H9 (cell line): ENCODE data around the gene KRT27. TPM values are rescaled to one million over a fixed set of nuclear protein-coding genes. Genes with fewer than 3 reads are reported as not detected.

Source experiments
- DNase-seq: peaks from one replicate; pipeline ENCODE4 v3.0.0-alpha.2; 2017
- H2AFZ ChIP-seq: one replicate; pipeline ENCODE4 v1.6.1; 2013; ENCODE audit warnings: mild to moderate bottlenecking, low read length, control low read depth, moderate library complexity
- H2AK5ac ChIP-seq: 2 replicates; pipeline ENCODE4 v1.6.1; 2013; ENCODE audit warnings: low read length, control low read depth, mixed read lengths; ENCODE audit not compliant: insufficient read length
- H2BK120ac ChIP-seq: one replicate; pipeline ENCODE4 v1.6.1; 2013; ENCODE audit warnings: low read depth, mild to moderate bottlenecking, low read length, control low read depth, inconsistent platforms; ENCODE audit not compliant: poor library complexity, severe bottlenecking
- H2BK12ac ChIP-seq: 2 replicates; pipeline ENCODE4 v1.6.1; 2013; ENCODE audit warnings: low read length, control low read depth, mixed read lengths, low read depth; ENCODE audit not compliant: insufficient read length
- H2BK15ac ChIP-seq: 2 replicates; pipeline ENCODE4 v1.6.1; 2013; ENCODE audit warnings: low read depth, low read length, control low read depth
- H2BK20ac ChIP-seq: one replicate; pipeline ENCODE4 v1.6.1; 2013; ENCODE audit warnings: low read depth, mild to moderate bottlenecking, low read length, control low read depth, inconsistent platforms; ENCODE audit not compliant: poor library complexity, severe bottlenecking
- H2BK5ac ChIP-seq: 2 replicates; pipeline ENCODE4 v1.6.1; 2013; ENCODE audit warnings: low read length, control low read depth, mixed read lengths; ENCODE audit not compliant: insufficient read length
- H3K14ac ChIP-seq: 2 replicates; pipeline ENCODE4 v1.6.1; 2013; ENCODE audit warnings: low read length, control low read depth; ENCODE audit not compliant: insufficient read depth
- H3K18ac ChIP-seq: 2 replicates; pipeline ENCODE4 v1.6.1; 2013; ENCODE audit warnings: low read depth, mild to moderate bottlenecking, mixed read lengths, low read length, control low read depth; ENCODE audit not compliant: insufficient read length
- H3K23ac ChIP-seq: 2 replicates; pipeline ENCODE4 v1.6.1; 2013; ENCODE audit warnings: low read length, control low read depth, mixed read lengths, low read depth; ENCODE audit not compliant: insufficient read length
- H3K23me2 ChIP-seq: 2 replicates; pipeline ENCODE4 v1.6.1; 2013; ENCODE audit warnings: low read depth, mild to moderate bottlenecking, mixed read lengths, low read length, control low read depth; ENCODE audit not compliant: insufficient read length, poor library complexity, severe bottlenecking
- H3K27ac ChIP-seq: 2 replicates; pipeline ENCODE4 v1.5.1; 2013; ENCODE audit warnings: low read length, control low read depth, mixed read lengths, low read depth; ENCODE audit not compliant: insufficient read length
- H3K27me3 ChIP-seq: 2 replicates; pipeline ENCODE4 v1.6.1; 2013; ENCODE audit warnings: low read length, control low read depth, inconsistent platforms; ENCODE audit not compliant: insufficient read depth
- H3K4ac ChIP-seq: 2 replicates; pipeline ENCODE4 v1.6.1; 2013; ENCODE audit warnings: low read depth, mild to moderate bottlenecking, control low read depth, inconsistent platforms, low read length, moderate library complexity
- H3K4me1 ChIP-seq: 2 replicates; pipeline ENCODE4 v1.6.1; 2013; ENCODE audit warnings: low read length, control low read depth, inconsistent platforms; ENCODE audit not compliant: insufficient read depth
- H3K4me2 ChIP-seq: 2 replicates; pipeline ENCODE4 v1.6.1; 2013; ENCODE audit warnings: low read length, control low read depth, mixed read lengths; ENCODE audit not compliant: insufficient read length, insufficient read depth
- H3K56ac ChIP-seq: 2 replicates; pipeline ENCODE4 v1.6.1; 2013; ENCODE audit warnings: low read depth, mild to moderate bottlenecking, mixed read lengths, low read length, control low read depth; ENCODE audit not compliant: insufficient read length
- H3K79me1 ChIP-seq: 2 replicates; pipeline ENCODE4 v1.6.1; 2013; ENCODE audit warnings: low read depth, mild to moderate bottlenecking, moderate library complexity, low read length, control low read depth, inconsistent platforms; ENCODE audit not compliant: insufficient read depth, poor library complexity, severe bottlenecking
- H3K79me2 ChIP-seq: 2 replicates; pipeline ENCODE4 v1.6.1; 2013; ENCODE audit warnings: low read length, control low read depth, inconsistent platforms; ENCODE audit not compliant: insufficient read depth
- H3K9ac ChIP-seq: 2 replicates; pipeline ENCODE4 v1.6.1; 2013; ENCODE audit warnings: low read length, control low read depth, mixed read lengths; ENCODE audit not compliant: insufficient read length; ENCODE audit errors: extremely low read depth
- H3K9me3 ChIP-seq: one replicate; pipeline ENCODE4 v1.6.1; 2013; ENCODE audit warnings: low read depth, low read length, inconsistent platforms; ENCODE audit not compliant: control insufficient read depth
- H3T11ph ChIP-seq: one replicate; pipeline ENCODE4 v1.6.1; 2013; ENCODE audit warnings: mild to moderate bottlenecking, low read length, control low read depth, inconsistent platforms
- H4K20me1 ChIP-seq: one replicate; pipeline ENCODE4 v1.6.1; 2013; ENCODE audit not compliant: control insufficient read depth, insufficient read length, insufficient read depth
- H4K5ac ChIP-seq: 2 replicates; pipeline ENCODE4 v1.6.1; 2013; ENCODE audit warnings: low read depth, mild to moderate bottlenecking, mixed read lengths, low read length, control low read depth; ENCODE audit not compliant: insufficient read length
- H4K8ac ChIP-seq: replicated peaks from 2 replicates; pipeline ENCODE4 v1.6.1; 2013; ENCODE audit warnings: low read length, control low read depth, mixed read lengths, low read depth; ENCODE audit not compliant: insufficient read length
- H4K91ac ChIP-seq: 2 replicates; pipeline ENCODE4 v1.6.1; 2013; ENCODE audit warnings: low read depth, mild to moderate bottlenecking, moderate library complexity, mixed read lengths, low read length, control low read depth; ENCODE audit not compliant: insufficient read length
- H3K27ac Mint-ChIP-seq, 3 experiments: 2 replicates in 2 of 3; 3 replicates in 1 of 3; pipeline ENCODE4 v1.8.0; 2020 to 2021; ENCODE audit warnings: mixed read lengths in 3 of 3, mild to moderate bottlenecking in 1 of 3, moderate library complexity in 1 of 3
- H3K27me3 Mint-ChIP-seq: 2 replicates; pipeline ENCODE4 v1.8.0; 2021; ENCODE audit warnings: low read depth, mild to moderate bottlenecking, moderate library complexity, mixed read lengths
- H3K36me3 Mint-ChIP-seq, 3 experiments: 2 replicates in 2 of 3; 3 replicates in 1 of 3; pipeline ENCODE4 v1.8.0; 2020 to 2021; ENCODE audit warnings: low read depth in 3 of 3, mixed read lengths in 3 of 3; ENCODE audit not compliant: insufficient read depth in 1 of 3
- H3K4me1 Mint-ChIP-seq, 2 experiments: 2 replicates each; pipeline ENCODE4 v1.8.0; 2020; ENCODE audit warnings: mixed read lengths in 2 of 2
- H3K4me3 Mint-ChIP-seq, 2 experiments: 2 replicates in 1 of 2; 3 replicates in 1 of 2; pipeline ENCODE4 v1.8.0; 2020 to 2021; ENCODE audit warnings: mild to moderate bottlenecking in 2 of 2, mixed read lengths in 2 of 2, moderate library complexity in 1 of 2
- H3K9me3 Mint-ChIP-seq, 2 experiments: 2 replicates in 1 of 2; 3 replicates in 1 of 2; pipeline ENCODE4 v1.8.0; 2020; ENCODE audit warnings: mild to moderate bottlenecking in 2 of 2, mixed read lengths in 2 of 2, moderate library complexity in 1 of 2
- CTCF ChIP-seq: fragments of 200-600 bp; sonication (generic); conservative IDR thresholded peaks from 3 replicates; pipeline ENCODE4 v1.8.0; 2021; ENCODE audit warnings: antibody characterized with exemption, mild to moderate bottlenecking
- WGBS: extraction: QIAGEN DNeasy Blood & Tissue Kit; methylation state at CpG from one replicate; pipeline ENCODE4 v1.1.7; 2013; ENCODE audit warnings: missing lambda C conversion rate, low lambda C conversion rate, mixed read lengths; ENCODE audit not compliant: insufficient read length; ENCODE audit errors: extremely low coverage; 5-methylcytosine and 5-hydroxymethylcytosine counted together
- total RNA-seq: library from RNA; stranded (reverse); gene quantifications from 2 replicates; pipeline ENCODE4 v1.2.1, GENCODE V29; 2021

Gene KRT27
- total RNA-seq, 1 experiment from 2014 or later: not detected

GRCh38 chr17:40763752-40764151 is 18.6 kb downstream of the KRT27 start:
- H3K56ac ChIP-seq: no peak overlapping the region
- no peak overlapping the region for H3K27ac Mint-ChIP-seq
- H2AFZ ChIP-seq: no peak overlapping the region
- H3K36me3 Mint-ChIP-seq: peaks cover 3 to 6% (median 5%) of the 10 kb centered on the region in 3 experiments; a peak in 4 of 7 replicates
- H3K79me2 ChIP-seq: no peaks in the 10 kb centered on the region
- no peak overlapping the region for H2BK15ac ChIP-seq
- no peaks in the 10 kb centered on the region for H3K79me1 ChIP-seq
- H4K91ac ChIP-seq: no peak overlapping the region
- H3K27me3 Mint-ChIP-seq: peaks cover 19% of the 10 kb centered on the region
- H3K18ac ChIP-seq: no peak overlapping the region
- H2AK5ac ChIP-seq: no peak overlapping the region
- no peak for DNase-seq
- TF ChIP-seq CTCF: no peak
- no peaks in the 10 kb centered on the region for H3K4me1 Mint-ChIP-seq
- H2BK5ac ChIP-seq: no peak overlapping the region
- H3K27ac ChIP-seq: no peak overlapping the region
- H3K4ac ChIP-seq: no peak overlapping the region
- H3K4me3 Mint-ChIP-seq: no peak overlapping the region
- H3K9ac ChIP-seq: no peak overlapping the region
- WGBS: no CpG with 5 or more reads among the region's 1 CpG
- no peak overlapping the region for H3T11ph ChIP-seq
- no peak overlapping the region for H3K23ac ChIP-seq
- H4K8ac ChIP-seq: no peak overlapping the region
- H3K14ac ChIP-seq: no peak overlapping the region
- peaks cover 4% of the 10 kb centered on the region for H3K9me3 ChIP-seq
- no peaks in the 10 kb centered on the region for H4K20me1 ChIP-seq
- peaks cover 36 to 40% of the 10 kb centered on the region in 2 experiments for H3K9me3 Mint-ChIP-seq
- no peak overlapping the region for H4K5ac ChIP-seq
- no peak overlapping the region for H2BK20ac ChIP-seq
- H3K27me3 ChIP-seq: no peaks in the 10 kb centered on the region; the same call in 1 of the 2 replicates
- H3K4me1 ChIP-seq: no peaks in the 10 kb centered on the region
- H3K23me2 ChIP-seq: no peaks in the 10 kb centered on the region
- H2BK12ac ChIP-seq: no peak overlapping the region
- H2BK120ac ChIP-seq: no peak overlapping the region
- no peak overlapping the region for H3K4me2 ChIP-seq
